ENCODE measurements around the gene PTCH2. TPM values are rescaled to one million over a fixed set of nuclear protein-coding genes. Genes with fewer than 3 reads are reported as not detected.

PTCH2 gene
- total RNA-seq, 1 donor from 2014 or later: not detected

- H3K9ac ChIP-seq: no peak overlapping the region
- H3K27me3 ChIP-seq: no peaks in the 10 kb centered on the region
- peak overlapping the region; percentile 100 for H3K27ac Mint-ChIP-seq
- H3K27ac ChIP-seq: peak overlapping the region; percentile 18
- H3F3A ChIP-seq (ENCODE audit: low read depth): peaks cover 20% of the 10 kb centered on the region
- TF ChIP-seq EZH2 (IDR thresholded peaks at IDR 0.05) (no peak), CTCF (IDR thresholded peaks at IDR 0.05) (no peak), EZH2phosphoT487 (IDR thresholded peaks at IDR 0.05) (no peak)
- peak overlapping the region; percentile 78 for H3K4me3 Mint-ChIP-seq
- H3K27me3 Mint-ChIP-seq (ENCODE audit: insufficient read depth, low read depth): peaks cover 15% of the 10 kb centered on the region
- H3K4me1 ChIP-seq: peaks cover 44% of the 10 kb centered on the region
- H3K9me3 ChIP-seq (ENCODE audit: low read depth): no peaks in the 10 kb centered on the region
- H3K36me3 ChIP-seq: no peaks in the 10 kb centered on the region
- H3K4me1 Mint-ChIP-seq: peaks cover 64% of the 10 kb centered on the region
- peak; percentile 79 for DNase-seq (ENCODE audit: low spot score)
- H3K4me2 ChIP-seq: peak overlapping the region; percentile 71
- H2AFZ ChIP-seq (replicated peaks): no peak overlapping the region
- no peaks in the 10 kb centered on the region for H3K79me2 ChIP-seq (ENCODE audit: low read depth)
- peaks cover 9% of the 10 kb centered on the region for H3K36me3 Mint-ChIP-seq
- H3K4me3 ChIP-seq: no peak overlapping the region
- no peaks in the 10 kb centered on the region for H3K9me3 Mint-ChIP-seq
- peaks cover 1% of the 10 kb centered on the region for H4K20me1 ChIP-seq (ENCODE audit: low read depth)
Observed at GRCh38 chr1:44807364-44808062, 35.5 kb downstream of the PTCH2 start.

GRCh38 chr1:44806704-44807363 lies 36.2 kb downstream of the PTCH2 start, which contains the start of gene DYNLT4:
Gene DYNLT4, minus strand, starts transcription at chr1:44807351. Its CDS starts 683 bp downstream, at chr1:44806668.
- Histone ChIP-seq H3K9ac (no peak within 1 kb of the TSS), H3K79me2 (ENCODE audit: low read depth) (no peaks in the 10 kb centered on the region), H3K4me2 (peak within 1 kb of the TSS; percentile 71), H3F3A (ENCODE audit: low read depth) (peaks cover 19% of the 10 kb centered on the region), H4K20me1 (ENCODE audit: low read depth) (peaks cover 7% of the 10 kb centered on the region), H2AFZ (replicated peaks) (no peak within 1 kb of the TSS), H3K4me3 (no peak within 1 kb of the TSS), H3K9me3 (ENCODE audit: low read depth) (no peaks in the 10 kb centered on the region), H3K4me1 (peaks cover 49% of the 10 kb centered on the region), H3K36me3 (no peaks in the 10 kb centered on the region), H3K27ac (peak within 1 kb of the TSS; percentile 18), H3K27me3 (no peaks in the 10 kb centered on the region)
- no peaks in the 10 kb centered on the region for H3K9me3 Mint-ChIP-seq
- H3K4me1 Mint-ChIP-seq: peaks cover 66% of the 10 kb centered on the region
- peaks cover 15% of the 10 kb centered on the region for H3K27me3 Mint-ChIP-seq (ENCODE audit: insufficient read depth, low read depth)
- DNase-seq (ENCODE audit: low spot score): no peak
- peak within 1 kb of the TSS; percentile 78 for H3K4me3 Mint-ChIP-seq
- TF ChIP-seq CTCF (IDR thresholded peaks at IDR 0.05) (no peak), EZH2phosphoT487 (IDR thresholded peaks at IDR 0.05) (no peak), EZH2 (IDR thresholded peaks at IDR 0.05) (no peak)
- peak within 1 kb of the TSS; percentile 100 for H3K27ac Mint-ChIP-seq
- H3K36me3 Mint-ChIP-seq: peaks cover 9% of the 10 kb centered on the region

- H4K20me1 ChIP-seq (ENCODE audit: low read depth): peaks cover 14% of the 10 kb centered on the region
- peaks cover under 1% of the 10 kb centered on the region for H3K27me3 ChIP-seq
- TF ChIP-seq CTCF (IDR thresholded peaks at IDR 0.05) (no peak), EZH2 (IDR thresholded peaks at IDR 0.05) (no peak), EZH2phosphoT487 (IDR thresholded peaks at IDR 0.05) (no peak)
- Mint-ChIP-seq H3K4me1 (peaks cover 62% of the 10 kb centered on the region), H3K4me3 (no peak overlapping the region), H3K27ac (peak overlapping the region; percentile 100), H3K36me3 (peaks cover 9% of the 10 kb centered on the region), H3K9me3 (no peaks in the 10 kb centered on the region), H3K27me3 (ENCODE audit: insufficient read depth, low read depth) (peaks cover 15% of the 10 kb centered on the region)
- no peak overlapping the region for H2AFZ ChIP-seq (replicated peaks)
- no peak overlapping the region for H3K27ac ChIP-seq
- no peak overlapping the region for H3K9ac ChIP-seq
- no peak for DNase-seq (ENCODE audit: low spot score)
- H3K36me3 ChIP-seq: no peaks in the 10 kb centered on the region
- H3K79me2 ChIP-seq (ENCODE audit: low read depth): no peaks in the 10 kb centered on the region
- no peaks in the 10 kb centered on the region for H3K9me3 ChIP-seq (ENCODE audit: low read depth)
- peaks cover 17% of the 10 kb centered on the region for H3F3A ChIP-seq (ENCODE audit: low read depth)
- H3K4me2 ChIP-seq: no peak overlapping the region
- H3K4me3 ChIP-seq: no peak overlapping the region
- peaks cover 49% of the 10 kb centered on the region for H3K4me1 ChIP-seq
Observed at GRCh38 chr1:44806025-44806703, 36.9 kb downstream of the PTCH2 start.

Measured in neural progenitor cell (in vitro differentiated cells).